ENCODE results near the gene CDCA3. TPM values are rescaled to one million over a fixed set of nuclear protein-coding genes. Genes with fewer than 3 reads are reported as not detected.

CDCA3 gene
- total RNA-seq, 1 experiment from 2014 or later, result 107 TPM

GRCh38 chr12:6827982-6828780 is 22.9 kb downstream of the CDCA3 start, which contains the start of gene P3H3:
Gene P3H3, plus strand, starts transcription at chr12:6828407. Its CDS starts 34 bp downstream, at chr12:6828441.
- peak; percentile 76 for DNase-seq (ENCODE audit: low spot score)
- peaks cover 22% of the 10 kb centered on the region for H3K36me3 ChIP-seq (ENCODE audit: insufficient read depth, low read length, poor library complexity, severe bottlenecking)
- TF ChIP-seq CTCF (conservative IDR thresholded peaks at IDR 0.05; ENCODE audit: low read depth, low read length) (no peak), EZH2 (IDR thresholded peaks at IDR 0.05; ENCODE audit: borderline replicate concordance, low read depth, low read length, poor library complexity, severe bottlenecking) (no peak)
- H3K4me3 ChIP-seq (ENCODE audit: low read depth, low read length, poor library complexity, severe bottlenecking), result peak within 1 kb of the TSS; percentile 95
- BruUV-seq (replicated peaks), result no TSS peak
- intact Hi-C loops (cut with micrococcal nuclease; ENCODE audit: unreplicated experiment), result loop anchor here (5.0 kb wide), 2 partner anchors 61 to 211 kb away; partner anchors contain the start of gene PTMS
- ChIA-PET POLR2A (ENCODE audit: low non-redundant PET) (no interaction called here), CTCF (interaction anchor here (0.9 to 1.0 kb wide), 2 partner anchors 75 to 76 kb away, joined by 3 read pairs; partner anchors contain the start of gene MLF2)
- peak within 1 kb of the TSS; percentile 84 for H3K27ac ChIP-seq (ENCODE audit: low read depth, low read length, poor library complexity, severe bottlenecking)
- H3K27me3 ChIP-seq (replicated peaks; ENCODE audit: insufficient read depth, low read depth, low read length, poor library complexity), result no peaks in the 10 kb centered on the region
- no peaks in the 10 kb centered on the region for H3K9me3 ChIP-seq (ENCODE audit: low read depth, low read length, poor library complexity, severe bottlenecking)
- H3K4me1 ChIP-seq (ENCODE audit: insufficient read depth, low read length, poor library complexity, severe bottlenecking), result peaks cover 16% of the 10 kb centered on the region

- TF ChIP-seq CTCF (conservative IDR thresholded peaks at IDR 0.05; ENCODE audit: low read depth, low read length) (no peak), EZH2 (IDR thresholded peaks at IDR 0.05; ENCODE audit: borderline replicate concordance, low read depth, low read length, poor library complexity, severe bottlenecking) (no peak)
- peak overlapping the region; percentile 57 for H3K27ac ChIP-seq (ENCODE audit: low read depth, low read length, poor library complexity, severe bottlenecking)
- intact Hi-C loops (cut with micrococcal nuclease; ENCODE audit: unreplicated experiment), result loop anchor here (5.0 kb wide), 2 partner anchors 60 to 210 kb away; partner anchors contain the start of gene PTMS
- no peaks in the 10 kb centered on the region for H3K27me3 ChIP-seq (replicated peaks; ENCODE audit: insufficient read depth, low read depth, low read length, poor library complexity)
- ChIA-PET CTCF (interaction anchor here (0.6 to 0.9 kb wide), 2 partner anchors 75 to 104 kb away, joined by 3 read pairs; no protein-coding TSS in a partner anchor), POLR2A (ENCODE audit: low non-redundant PET) (interaction anchor here (0.6 kb wide), 1 partner anchor 594 kb away, joined by 3 read pairs; no protein-coding TSS in a partner anchor)
- peaks cover 21% of the 10 kb centered on the region for H3K36me3 ChIP-seq (ENCODE audit: insufficient read depth, low read length, poor library complexity, severe bottlenecking)
- H3K4me3 ChIP-seq (ENCODE audit: low read depth, low read length, poor library complexity, severe bottlenecking), result peak overlapping the region; percentile 29
- BruUV-seq (replicated peaks), result no TSS peak
- DNase-seq (ENCODE audit: low spot score), result peak; percentile 95
- H3K9me3 ChIP-seq (ENCODE audit: low read depth, low read length, poor library complexity, severe bottlenecking), result no peaks in the 10 kb centered on the region
- H3K4me1 ChIP-seq (ENCODE audit: insufficient read depth, low read length, poor library complexity, severe bottlenecking), result peaks cover 23% of the 10 kb centered on the region
Measured at GRCh38 chr12:6827437-6827911, 23.6 kb downstream of the CDCA3 start.

GRCh38 chr12:6826734-6827436 is 24.2 kb downstream of the CDCA3 start:
- DNase-seq (ENCODE audit: low spot score), result no peak
- TF ChIP-seq EZH2 (IDR thresholded peaks at IDR 0.05; ENCODE audit: borderline replicate concordance, low read depth, low read length, poor library complexity, severe bottlenecking), result no peak
- TF ChIP-seq CTCF (conservative IDR thresholded peaks at IDR 0.05; ENCODE audit: low read depth, low read length), result no peak
- H3K4me1 ChIP-seq (ENCODE audit: insufficient read depth, low read length, poor library complexity, severe bottlenecking), result peaks cover 28% of the 10 kb centered on the region
- no peak overlapping the region for H3K4me3 ChIP-seq (ENCODE audit: low read depth, low read length, poor library complexity, severe bottlenecking)
- no peaks in the 10 kb centered on the region for H3K27me3 ChIP-seq (replicated peaks; ENCODE audit: insufficient read depth, low read depth, low read length, poor library complexity)
- H3K9me3 ChIP-seq (ENCODE audit: low read depth, low read length, poor library complexity, severe bottlenecking), result no peaks in the 10 kb centered on the region
- intact Hi-C loops (cut with micrococcal nuclease; ENCODE audit: unreplicated experiment), result loop anchor here (5.0 kb wide), 2 partner anchors 60 to 210 kb away; partner anchors contain the start of gene PTMS
- H3K36me3 ChIP-seq (ENCODE audit: insufficient read depth, low read length, poor library complexity, severe bottlenecking), result peaks cover 15% of the 10 kb centered on the region
- ChIA-PET POLR2A (ENCODE audit: low non-redundant PET) (interaction anchor here (0.6 to 0.9 kb wide), 2 partner anchors 73 to 595 kb away, joined by 3 read pairs; no protein-coding TSS in a partner anchor), CTCF (interaction anchor here (0.6 to 0.9 kb wide), 2 partner anchors 75 to 103 kb away, joined by 3 read pairs; no protein-coding TSS in a partner anchor)
- H3K27ac ChIP-seq (ENCODE audit: low read depth, low read length, poor library complexity, severe bottlenecking), result peak overlapping the region; percentile 57
- BruUV-seq (replicated peaks), result no TSS peak
